Loucy (cell line): ENCODE results near the gene ADCY9.
"Not testable (repeated sequence)": the region's sequence is repeated elsewhere in the genome, so short reads cannot be mapped to it uniquely, and the experiment has no call there.

Experiments used
- CTCF ChIP-seq: fragments of 200-600 bp; sonication (generic); conservative IDR thresholded peaks from 2 replicates; pipeline ENCODE4 v1.5.1; 2014; ENCODE audit warnings: mild to moderate bottlenecking, antibody characterized with exemption, low read length
- EZH2phosphoT487 ChIP-seq: fragments of 200-600 bp; IDR thresholded peaks from 2 replicates; pipeline ENCODE4 v1.6.1; 2018; ENCODE audit warnings: antibody characterized with exemption, mild to moderate bottlenecking, moderate library complexity, borderline replicate concordance

GRCh38 chr16:4045561-4045960, 70.7 kb downstream of the ADCY9 start:
- TF ChIP-seq CTCF, EZH2phosphoT487: not testable (repeated sequence)
